CD4-positive, alpha-beta T cell treated with Interferon alpha-2 for 1 hour (primary cell): Measurements from ENCODE around the gene PKP4.

Source experiments
- DNase-seq, 2 donors: peaks; one replicate each; pipeline ENCODE4 v3.0.0-alpha.2; 2020 to 2022

The PKP4 gene

DNA sequence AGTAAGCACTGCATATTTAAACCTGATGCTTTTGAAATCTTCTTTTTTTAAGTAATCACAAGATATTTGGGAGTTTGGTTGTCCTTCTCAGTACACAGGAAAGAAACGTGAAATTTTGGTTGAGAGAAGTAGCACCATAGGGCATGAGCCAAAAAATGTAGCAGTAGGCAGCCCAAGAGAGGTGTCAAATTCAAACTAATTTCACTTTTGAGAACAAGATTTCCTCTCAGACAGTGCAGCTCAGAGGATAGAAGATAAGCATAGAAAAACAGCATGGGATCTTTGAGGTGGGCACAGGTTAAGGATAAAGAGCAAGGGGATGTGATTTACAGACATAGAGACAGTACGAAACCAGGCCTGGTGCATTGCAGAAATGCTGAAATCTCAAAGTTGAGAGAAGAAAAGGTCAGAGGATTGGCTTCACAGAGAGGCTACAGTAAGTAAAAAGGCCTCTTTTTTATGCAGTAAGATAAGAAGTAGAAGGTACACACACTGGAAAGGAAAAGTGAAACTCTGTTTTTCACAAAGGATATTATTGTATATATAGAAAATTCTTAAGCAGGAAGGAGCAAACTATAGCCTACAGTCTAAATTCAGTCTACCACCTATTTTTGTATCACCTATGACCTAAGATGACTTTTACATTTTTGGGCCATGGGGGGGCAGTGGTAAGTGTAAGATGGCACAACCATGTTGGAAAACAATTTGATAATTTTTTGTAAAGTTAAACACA, 89.8 kb downstream of the PKP4 start:
- no peak for DNase-seq

DNA sequence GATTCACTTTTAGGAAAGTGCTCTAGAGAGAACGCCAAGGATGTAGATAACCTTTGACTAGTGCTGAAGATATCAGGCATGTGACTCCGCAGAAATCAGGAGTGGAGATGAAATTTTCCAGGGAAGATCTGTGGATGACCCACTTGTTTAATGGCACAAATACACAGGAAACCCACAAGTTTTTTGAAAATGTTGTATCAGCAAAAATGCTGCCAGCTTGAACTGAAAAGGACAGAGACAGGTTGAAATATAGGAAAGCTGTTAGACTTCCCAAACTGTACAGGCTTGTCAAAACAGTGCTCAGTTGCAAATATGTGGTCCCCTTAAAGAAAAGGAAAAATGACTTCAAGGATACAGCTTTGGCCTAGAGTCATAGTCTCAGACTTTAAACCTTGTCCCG, 96.5 kb downstream of the PKP4 start:
- no peak for DNase-seq

DNA sequence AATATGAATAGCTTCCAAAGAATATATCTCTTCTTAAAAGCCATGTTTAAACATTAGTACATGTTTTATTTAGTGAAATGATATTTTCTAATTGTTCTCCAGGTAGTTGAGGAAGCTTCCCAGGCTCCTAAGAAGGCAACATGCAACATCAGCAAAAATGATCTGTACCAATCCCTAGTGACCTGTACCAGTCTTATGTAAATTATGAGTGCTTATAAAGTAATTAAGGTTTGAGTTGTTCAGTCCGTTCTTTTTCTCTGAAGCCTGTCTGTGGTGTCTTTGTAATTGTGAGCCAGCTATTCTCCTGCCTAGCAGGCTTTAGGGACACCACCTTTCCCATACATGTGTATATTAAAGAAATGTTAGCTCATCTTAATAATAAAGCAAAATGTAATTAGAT, 98.2 kb downstream of the PKP4 start:
- DNase-seq, result no peak

DNA sequence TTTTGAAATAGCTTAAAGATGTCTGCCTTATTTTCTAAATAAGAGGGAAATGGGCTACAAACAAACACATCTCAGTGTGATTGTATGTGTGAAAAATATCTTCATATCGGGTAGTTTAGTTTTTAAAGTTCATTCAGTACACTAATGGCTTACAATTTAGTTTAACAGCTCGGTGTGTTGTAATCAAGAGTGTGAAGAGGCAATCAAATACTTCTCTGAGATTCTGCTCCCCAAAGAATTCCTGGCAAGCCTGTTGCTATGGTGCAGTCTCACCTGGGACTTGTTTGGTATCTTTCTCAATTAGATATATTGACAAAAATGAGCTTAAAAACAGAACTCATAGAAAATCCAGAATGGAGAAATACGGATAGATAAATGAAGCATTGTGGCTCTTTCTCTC, 99.4 kb downstream of the PKP4 start:
- no peak for DNase-seq

DNA sequence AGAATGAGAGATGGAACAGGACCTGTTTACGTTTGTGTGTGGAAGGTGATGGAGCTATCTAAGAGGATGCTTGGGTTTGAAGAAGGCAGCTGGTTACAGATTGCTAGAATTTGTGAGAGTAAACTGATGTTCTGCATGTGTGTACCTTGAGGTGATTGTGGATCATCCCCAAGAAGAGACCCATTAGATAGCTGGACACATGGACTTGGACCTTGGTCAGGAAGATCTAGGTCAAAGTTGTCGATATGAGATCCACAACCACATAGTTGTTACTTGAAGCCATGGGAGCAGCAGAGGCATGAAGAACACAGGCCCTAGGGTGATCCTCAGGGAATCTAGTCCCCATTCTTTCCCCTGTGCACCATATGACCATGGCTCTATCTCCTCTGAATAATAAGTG, 101.0 kb downstream of the PKP4 start:
- no peak for DNase-seq

DNA sequence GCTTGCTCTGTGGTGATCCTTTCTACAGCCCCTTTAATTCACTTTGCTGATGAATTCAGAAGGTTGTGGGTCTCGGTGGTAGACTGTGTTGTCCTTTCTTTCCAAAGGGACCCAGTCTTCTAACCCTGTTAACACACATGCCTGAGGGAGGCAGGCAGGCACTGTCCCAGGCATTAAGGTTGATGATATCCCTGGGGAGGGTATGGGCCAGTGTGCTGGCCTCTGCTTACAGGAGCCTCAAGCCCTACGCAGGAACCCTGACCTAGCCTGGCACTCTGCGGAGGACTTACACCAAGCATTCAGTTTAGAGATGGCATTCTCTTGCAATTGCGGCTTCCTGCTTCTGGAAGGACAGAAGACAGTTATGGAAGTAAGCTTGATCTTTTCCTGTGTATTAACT, 102.5 kb downstream of the PKP4 start:
- DNase-seq, result no peak

DNA sequence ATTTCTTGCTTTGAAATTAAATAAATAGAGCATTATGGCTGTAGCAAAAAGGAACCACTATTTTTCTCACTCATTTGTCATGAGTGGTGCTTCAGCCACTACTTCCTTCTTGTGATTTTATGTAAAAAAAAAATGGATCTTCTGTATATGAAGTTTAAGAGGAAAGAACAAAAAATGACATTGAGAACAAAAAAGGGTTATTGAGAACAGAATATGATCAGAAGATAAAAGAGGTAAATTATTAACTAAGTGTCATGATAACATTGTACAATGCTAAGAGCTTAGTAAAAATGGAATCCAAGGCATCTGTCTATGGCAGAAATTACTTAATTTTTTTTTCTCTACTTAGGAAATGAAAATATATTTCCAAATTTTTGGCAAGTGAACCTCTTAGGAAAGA, 103.5 kb downstream of the PKP4 start:
- DNase-seq, result no peak

DNA sequence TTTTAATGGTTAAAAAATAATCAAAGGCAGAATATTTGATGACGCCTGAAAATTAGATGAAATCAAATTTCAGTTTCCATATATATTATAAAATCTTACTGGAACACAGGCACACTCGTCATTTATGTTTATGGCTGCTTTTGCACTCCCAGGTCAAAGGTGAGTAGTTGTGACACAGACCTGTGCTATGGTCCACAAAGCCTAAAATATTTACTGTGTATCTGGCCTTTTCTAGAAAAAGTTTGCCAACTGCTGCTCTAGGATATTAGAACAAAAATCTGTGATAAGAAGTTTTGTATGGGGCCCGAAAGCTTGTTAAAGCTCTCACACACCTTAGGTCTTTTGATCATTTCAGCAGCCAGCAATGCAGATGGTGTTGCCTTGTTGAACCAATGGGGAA, 104.3 kb downstream of the PKP4 start:
- no peak for DNase-seq

DNA sequence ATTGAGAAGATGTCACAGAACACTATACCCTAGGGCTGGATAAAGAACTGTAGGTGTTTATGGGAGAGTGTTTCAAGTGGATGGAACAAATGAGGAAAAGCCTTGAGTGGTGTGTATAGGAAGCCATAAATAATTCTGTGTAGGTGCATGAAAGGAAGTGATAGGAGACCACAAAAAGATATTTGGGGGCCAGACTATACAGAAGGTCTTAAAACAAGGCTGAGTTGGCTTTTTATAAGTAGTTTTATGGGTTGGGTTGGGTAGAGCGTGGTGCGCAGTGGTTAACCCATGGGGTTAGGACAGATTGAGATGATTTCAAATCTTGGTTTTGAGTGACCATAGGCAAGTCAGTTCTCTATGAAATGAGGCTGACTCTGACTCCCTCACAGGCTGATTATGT, 110.5 kb downstream of the PKP4 start:
- no peak for DNase-seq

DNA sequence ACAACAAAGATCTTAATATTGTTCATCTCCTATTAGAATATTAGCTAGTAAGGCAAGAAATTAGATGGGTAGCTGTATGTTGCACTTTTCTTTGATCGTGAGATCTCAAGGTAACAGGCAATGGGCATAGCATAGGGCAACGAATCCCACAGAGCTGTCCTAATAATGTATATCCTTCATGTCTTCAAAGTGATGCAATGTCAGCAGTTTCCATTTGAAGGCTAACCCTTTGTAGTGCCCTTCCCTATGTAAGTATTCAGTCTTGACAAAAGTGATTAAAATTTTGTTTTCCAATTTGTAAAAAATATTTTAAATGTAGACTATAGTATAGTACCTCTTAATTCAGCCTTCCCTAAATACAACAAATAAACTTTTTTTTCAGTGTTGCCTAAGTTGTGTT, 112.5 kb downstream of the PKP4 start:
- no peak for DNase-seq

DNA sequence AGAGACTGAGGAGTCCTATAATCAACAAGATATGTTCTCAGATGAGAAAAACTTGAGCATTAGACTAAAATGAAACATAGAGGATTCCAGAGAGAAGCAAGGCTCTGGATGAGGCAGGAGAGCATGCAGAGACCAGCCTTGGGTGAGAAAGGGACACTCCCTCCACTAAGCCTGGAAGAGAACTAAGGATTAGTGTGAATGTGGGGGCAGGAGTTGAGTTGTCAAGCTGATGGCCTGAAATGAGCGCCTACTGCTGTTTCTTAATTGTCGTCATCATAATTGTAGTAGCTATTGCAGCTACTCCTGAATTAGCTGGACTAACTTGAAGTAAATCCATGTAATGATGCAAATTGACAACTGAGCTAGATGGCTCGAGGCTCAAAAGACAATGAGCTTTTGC, 114.1 kb downstream of the PKP4 start:
- no peak for DNase-seq

DNA sequence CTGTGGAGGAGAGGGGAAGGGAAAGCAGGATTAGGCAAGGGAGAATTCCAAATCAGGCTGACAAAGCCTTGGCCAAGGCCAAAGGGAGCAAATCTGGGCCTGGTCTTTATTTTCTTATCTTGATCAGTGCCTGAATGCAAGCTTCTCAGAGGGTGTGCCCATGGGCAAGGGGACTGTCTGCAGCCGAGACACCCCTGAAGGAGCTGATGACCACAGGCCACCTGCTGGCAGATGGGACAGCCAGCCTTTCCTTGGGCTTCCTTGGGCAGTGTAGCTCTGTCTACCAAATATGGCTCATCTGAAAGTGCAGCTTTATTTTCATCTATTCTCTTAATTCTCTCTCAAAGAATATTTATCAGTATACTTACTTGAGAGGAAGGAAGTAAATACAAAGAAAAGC, 117.0 kb downstream of the PKP4 start:
- no peak for DNase-seq

DNA sequence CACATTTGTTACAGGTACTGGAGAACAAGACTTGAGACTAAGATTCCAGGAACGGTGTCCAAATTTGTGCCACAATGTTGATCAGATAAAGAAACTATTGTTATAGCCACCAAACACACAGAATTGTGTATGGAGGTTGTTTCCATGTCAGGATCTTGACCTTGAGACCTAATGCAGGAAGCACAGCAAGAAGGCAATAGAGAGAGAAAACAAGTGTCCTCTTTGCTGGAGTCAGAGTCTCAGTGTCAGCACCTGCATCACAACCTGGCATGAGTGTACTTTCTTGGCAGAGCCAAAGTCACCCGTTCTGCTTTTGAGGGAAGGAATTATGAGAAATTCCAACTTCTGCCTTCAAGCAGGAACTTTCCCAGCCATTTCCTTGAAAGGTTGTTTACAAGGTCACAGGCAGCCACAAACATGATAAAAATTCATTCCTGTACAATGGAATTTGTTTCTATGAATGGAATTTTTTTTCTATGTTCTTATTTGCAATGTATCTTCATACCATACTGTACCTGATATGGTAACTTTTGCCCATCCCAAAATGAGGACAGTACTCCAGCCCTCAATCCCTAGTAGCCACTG, 118.4 kb downstream of the PKP4 start:
- DNase-seq, result no peak

DNA sequence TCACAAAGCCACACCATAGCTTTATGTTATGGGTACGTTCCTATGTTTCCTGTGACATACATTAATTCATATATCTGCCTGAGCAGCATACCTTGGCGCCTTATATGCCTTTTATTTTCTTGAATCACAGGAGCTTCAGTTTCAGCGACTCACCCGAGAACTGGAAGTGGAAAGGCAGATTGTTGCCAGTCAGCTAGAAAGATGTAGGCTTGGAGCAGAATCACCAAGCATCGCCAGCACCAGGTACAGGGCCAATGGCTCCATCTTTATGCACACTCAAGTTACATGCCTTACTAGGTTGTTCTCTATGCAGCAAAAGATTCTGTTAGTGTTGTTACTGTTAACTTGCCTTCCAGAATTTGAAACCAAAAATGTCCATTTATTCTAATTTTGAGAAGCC, 120.4 kb downstream of the PKP4 start:
- DNase-seq, result no peak

DNA sequence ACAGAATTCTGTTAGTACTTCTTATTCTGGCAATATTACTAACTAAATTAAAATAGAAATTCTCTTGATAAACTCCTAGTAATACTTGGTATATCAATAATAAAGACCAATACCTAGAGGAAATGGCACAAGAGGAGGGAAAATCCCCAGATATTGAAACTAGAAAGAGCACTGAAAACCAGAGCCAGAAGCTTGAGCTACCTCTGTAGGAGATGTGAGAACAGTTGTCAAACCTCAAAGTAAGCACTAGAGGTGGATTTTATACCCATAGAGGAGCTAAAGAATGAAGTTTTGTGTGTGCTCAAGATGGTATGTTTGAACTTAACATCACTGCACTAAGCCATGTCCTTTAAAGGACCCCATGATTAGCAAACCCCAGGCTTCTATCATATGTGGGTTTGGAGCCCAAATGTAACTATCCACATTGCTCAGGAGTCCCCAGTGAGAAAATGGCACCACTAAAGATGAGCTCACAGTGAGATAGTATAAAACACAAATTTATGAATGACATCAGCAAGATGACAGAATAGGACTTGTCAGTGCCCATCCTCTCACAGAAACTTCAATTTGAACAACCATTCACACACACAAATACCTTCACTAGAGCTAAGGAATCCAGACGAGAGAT, 122.1 kb downstream of the PKP4 start:
- DNase-seq, result no peak

DNA sequence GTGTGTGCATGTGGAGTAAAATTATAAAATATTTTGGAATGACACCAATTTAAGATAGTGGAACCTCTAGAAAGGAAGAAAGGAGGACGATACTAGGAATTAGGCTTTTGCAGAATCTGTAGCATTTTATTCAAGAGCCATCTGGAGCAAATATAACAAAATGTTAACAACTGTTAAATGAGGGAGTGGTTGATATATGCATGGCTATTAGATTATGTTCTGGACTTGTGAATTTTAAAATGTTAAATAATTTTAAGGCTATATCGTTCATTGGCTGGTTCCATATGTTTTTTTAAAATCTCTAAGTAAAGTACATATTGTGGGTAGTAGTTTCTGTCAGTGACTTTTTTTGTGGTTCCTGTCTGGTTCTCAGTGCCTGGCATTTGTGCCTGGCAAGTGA, 123.2 kb downstream of the PKP4 start:
- DNase-seq, result no peak

DNA sequence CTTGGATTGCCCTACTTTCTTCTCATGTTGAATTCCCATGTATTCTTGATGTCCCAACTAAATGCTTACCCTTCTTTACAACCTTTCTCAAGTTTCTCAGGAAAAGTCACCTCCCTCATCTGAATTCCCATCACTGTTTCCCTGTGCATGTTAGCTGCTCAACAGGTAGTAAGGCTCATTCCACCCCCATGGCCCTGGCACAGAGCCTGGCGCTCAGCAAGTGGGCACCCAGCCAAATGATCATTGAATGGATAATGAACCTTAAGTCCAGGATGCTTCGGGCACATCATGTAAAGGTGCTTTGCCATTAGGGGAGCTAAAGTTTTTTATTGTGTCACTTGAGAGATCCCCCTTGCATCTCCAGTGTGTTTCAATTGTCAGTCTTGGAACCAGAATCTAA, 124.0 kb downstream of the PKP4 start:
- no peak for DNase-seq

DNA sequence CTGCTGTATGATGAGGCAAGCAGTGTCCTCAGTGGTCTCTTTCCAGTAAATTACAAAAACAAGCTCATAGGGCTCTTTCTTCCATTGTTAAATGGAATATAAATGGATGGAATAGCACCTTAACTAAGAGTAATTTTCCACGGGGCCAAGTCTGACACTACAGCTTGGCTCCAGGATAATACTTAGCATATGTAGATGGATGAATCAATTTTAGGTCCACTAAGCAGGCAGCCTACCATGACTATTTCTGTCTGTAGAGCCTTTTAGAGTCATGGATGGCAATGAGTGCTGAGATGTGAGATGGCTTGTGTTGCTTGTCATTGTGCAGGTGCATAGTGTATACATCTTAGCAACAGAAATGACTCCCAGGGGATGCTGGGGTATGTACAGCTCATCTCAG, 125.9 kb downstream of the PKP4 start:
- no peak for DNase-seq

DNA sequence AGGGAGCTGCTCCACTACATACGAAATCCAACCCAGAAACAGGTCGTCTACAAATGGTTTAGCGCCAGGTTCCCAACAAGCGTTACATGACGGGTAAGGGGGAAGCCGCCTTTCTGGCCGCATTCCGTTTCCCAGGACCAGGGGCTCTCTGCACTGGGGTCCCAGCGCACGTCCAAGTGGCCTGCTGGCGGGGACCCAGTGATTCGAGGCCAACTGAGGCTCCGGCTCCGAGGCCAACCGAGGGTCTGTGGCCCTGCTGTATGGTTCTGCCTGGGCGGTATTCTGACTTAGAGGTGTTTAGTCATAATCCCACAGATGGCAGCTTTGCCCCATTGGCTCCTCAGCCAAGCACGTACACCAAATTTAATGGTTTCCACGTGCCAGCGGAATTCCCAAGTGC, 127.2 kb downstream of the PKP4 start:
- DNase-seq, result no peak

DNA sequence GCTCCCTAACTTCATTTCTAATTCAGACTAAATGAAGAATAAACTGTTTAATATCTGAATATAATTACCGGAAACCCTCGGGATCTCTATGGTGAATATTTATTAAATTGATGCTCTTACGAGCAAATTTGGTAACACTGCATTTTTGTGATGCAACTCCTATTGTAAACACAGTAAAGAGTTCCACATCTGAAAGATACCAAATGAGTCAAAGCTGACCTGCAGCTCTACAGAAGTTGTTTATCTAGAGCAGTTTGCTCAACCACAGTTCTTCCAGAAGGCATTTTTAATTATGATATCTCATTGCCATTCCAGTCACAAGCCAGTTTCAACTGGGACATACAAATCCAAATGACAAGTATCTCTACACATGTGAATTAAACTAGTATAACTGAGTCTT, 129.7 kb downstream of the PKP4 start:
- DNase-seq, result no peak

DNA sequence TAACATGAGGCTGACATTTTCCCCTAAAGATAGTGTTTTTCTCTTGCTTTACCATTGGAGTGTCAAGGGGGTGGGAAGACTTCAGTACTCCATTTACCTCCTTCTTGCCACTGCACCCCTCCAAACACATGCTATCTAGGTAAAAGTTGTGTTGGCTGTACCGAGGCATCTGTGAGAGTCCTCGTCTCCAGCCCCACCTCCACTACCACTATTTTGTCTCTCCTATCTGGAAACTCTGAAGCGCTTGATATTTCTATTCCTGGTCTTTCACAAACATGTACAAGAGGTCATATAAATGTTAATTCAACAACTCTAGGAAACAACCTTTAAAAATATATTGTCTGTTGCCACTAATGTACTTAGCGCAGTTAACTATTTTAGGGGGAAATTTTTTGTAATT, 132.6 kb downstream of the PKP4 start:
- no peak for DNase-seq

DNA sequence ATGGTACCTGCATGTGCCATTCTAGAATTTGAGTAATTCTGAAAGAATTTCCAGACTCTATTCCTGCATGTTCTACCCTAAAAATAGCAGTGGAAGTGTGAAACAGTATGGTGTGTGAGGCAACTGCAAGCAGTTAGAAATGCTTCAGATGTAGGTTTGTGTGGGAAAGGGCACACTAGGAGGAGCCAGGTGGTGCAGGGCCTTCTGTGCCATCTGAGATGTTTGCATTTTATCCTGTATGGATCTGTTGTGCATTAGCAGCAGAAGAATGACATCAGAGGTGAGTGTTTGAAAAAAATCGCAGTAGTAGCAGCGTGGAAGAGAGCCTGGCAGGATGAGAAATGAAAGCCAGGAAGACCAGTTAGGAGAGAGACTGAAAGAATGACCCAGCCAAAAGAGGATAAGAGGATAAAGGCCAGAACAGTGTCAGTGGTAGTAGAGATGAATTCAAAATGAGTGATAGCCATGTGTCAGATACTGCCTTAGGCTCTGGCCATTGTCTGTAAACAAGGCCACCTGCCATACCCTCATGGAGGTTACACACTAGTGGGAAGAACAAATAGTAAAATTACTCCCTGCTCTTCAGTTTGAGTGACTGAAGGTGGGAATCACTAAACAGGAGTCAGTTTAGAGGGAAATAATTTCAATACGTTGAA, 142.2 kb downstream of the PKP4 start:
- DNase-seq, result no peak

DNA sequence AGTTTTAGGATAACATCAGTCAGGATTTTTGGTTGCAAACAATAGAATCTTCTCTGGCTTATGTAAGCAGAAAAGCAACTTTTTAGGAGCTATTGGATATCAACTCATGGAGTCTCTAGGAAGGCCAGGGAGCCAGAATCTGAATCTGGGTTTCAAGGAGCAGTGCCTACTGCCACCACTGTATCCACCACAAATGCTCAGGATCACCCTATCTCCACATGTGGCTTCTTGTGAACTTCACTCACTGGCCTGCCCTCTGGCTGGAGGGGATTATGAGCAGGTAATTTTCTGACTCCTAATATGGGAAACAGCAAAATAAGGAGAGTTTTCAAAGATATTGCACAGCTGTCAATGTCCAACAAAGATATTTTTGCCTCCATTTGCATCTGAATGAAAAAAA, 142.9 kb downstream of the PKP4 start:
- no peak for DNase-seq

DNA sequence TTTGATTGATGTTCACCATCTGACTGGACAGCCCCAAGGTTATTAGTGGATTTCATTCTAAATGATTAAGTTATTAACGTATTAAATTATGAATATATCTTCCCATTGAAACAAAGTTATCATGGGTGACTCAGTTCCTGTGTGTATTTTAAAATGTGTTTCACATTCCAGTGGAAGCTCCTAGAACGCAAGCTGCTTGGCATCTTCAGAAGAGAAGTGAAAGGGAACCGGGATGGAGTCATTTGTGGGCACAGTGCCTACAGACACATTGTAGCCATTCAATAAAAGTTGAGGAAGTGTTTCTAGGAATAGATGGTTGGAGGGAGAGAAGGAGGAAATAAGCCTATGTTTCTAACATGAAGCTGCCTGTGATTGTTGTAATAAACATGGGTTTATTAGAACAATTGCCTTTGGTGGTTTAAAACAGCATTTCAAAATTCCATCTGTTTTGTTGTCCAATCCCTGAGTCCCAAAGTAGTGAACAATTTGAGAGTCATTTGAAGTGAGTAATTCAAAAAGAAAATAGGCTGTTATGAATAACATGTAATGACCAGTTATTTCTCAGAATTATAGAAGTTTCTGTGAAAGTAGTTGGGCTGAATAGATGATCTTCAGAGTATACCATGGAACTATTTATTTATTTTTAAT, 143.5 kb downstream of the PKP4 start:
- no peak for DNase-seq
